Body of pancreas (tissue), 4 donors: ENCODE results near the gene ABHD4.

Experiments used
- POLR2A ChIP-seq, 3 donors: fragments of 450-650 bp; IDR thresholded peaks; one replicate each; pipeline ENCODE4 v1.6.1; 2016; ENCODE audit warnings: antibody characterized with exemption in 3 of 3, mild to moderate bottlenecking in 2 of 3
- TF ChIP-seq, protein P1 (sequence below), 7 experiments: fragments of 450-650 bp in 4 of 7; fragments of 200-600 bp in 3 of 7; sonication (generic) in 3 of 7; IDR thresholded peaks; one replicate each; pipeline ENCODE4 v1.5.1; 2016 to 2019; ENCODE audit warnings: antibody characterized with exemption in 7 of 7

DNA sequence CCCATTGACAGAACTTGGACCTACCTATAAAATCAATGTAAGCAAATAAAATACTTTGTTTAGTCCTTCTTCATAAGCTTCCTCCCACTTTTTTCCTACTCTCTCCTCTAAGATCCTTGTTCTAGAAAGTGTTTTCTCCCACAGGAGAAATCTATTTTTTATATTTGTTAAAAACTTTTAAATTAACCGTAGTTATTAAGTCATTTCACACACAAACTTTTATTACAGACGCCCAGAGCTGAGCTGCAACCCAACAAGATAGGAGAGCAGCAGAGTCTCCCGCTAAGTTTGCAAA is 36.8 kb upstream of the ABHD4 start:
- TF ChIP-seq, protein P1, sequence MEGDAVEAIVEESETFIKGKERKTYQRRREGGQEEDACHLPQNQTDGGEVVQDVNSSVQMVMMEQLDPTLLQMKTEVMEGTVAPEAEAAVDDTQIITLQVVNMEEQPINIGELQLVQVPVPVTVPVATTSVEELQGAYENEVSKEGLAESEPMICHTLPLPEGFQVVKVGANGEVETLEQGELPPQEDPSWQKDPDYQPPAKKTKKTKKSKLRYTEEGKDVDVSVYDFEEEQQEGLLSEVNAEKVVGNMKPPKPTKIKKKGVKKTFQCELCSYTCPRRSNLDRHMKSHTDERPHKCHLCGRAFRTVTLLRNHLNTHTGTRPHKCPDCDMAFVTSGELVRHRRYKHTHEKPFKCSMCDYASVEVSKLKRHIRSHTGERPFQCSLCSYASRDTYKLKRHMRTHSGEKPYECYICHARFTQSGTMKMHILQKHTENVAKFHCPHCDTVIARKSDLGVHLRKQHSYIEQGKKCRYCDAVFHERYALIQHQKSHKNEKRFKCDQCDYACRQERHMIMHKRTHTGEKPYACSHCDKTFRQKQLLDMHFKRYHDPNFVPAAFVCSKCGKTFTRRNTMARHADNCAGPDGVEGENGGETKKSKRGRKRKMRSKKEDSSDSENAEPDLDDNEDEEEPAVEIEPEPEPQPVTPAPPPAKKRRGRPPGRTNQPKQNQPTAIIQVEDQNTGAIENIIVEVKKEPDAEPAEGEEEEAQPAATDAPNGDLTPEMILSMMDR (IDR thresholded peaks at IDR 0.05), result no peak
- no peak for TF ChIP-seq POLR2A (IDR thresholded peaks at IDR 0.05)
